ENCODE measurements around the gene GNAI3. TPM values are rescaled to one million over a fixed set of nuclear protein-coding genes. Genes with fewer than 3 reads are reported as not detected.

GNAI3 gene
- total RNA-seq, 1 experiment from 2014 or later = 9.9 TPM

DNA sequence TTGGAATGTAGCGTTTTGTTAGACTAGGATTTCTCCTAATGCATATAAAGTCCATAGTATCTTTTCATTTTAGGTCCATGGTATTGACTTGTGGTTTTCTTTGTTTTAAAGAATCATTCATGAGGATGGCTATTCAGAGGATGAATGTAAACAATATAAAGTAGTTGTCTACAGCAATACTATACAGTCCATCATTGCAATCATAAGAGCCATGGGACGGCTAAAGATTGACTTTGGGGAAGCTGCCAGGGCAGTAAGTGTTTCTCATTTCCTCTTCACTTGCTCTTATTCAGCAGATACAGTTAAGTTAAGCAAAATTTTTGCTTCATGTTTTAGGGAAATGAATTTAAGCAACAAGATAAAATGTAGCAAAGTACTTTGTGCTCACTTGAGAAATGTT is 25.4 kb downstream of the GNAI3 start:
- WGBS (ENCODE audit: extremely low coverage, insufficient read length, low lambda C conversion rate) = no CpG with 5 or more reads among the region's 2 CpGs
- no peak overlapping the region for H2BK20ac ChIP-seq (ENCODE audit: low read depth, low read length, poor library complexity, severe bottlenecking)
- no peaks in the 10 kb centered on the region for H4K20me1 ChIP-seq (ENCODE audit: control insufficient read depth, insufficient read depth, insufficient read length)
- H2BK120ac ChIP-seq (ENCODE audit: low read depth, low read length, poor library complexity, severe bottlenecking) = no peak overlapping the region
- H3K27me3 ChIP-seq (ENCODE audit: insufficient read depth, low read length) = no peaks in the 10 kb centered on the region
- H3K56ac ChIP-seq (ENCODE audit: insufficient read length, low read depth, low read length) = no peak overlapping the region
- H3K23me2 ChIP-seq (ENCODE audit: insufficient read length, low read depth, low read length, poor library complexity, severe bottlenecking) = no peaks in the 10 kb centered on the region
- H2AK5ac ChIP-seq (ENCODE audit: insufficient read length, low read length) = no peak overlapping the region
- no peak overlapping the region for H2BK5ac ChIP-seq (ENCODE audit: insufficient read length, low read length)
- H4K5ac ChIP-seq (ENCODE audit: insufficient read length, low read depth, low read length) = no peak overlapping the region
- H3K4me1 Mint-ChIP-seq = no peaks in the 10 kb centered on the region
- no peak overlapping the region for H2AFZ ChIP-seq (ENCODE audit: low read length)
- H3K9me3 ChIP-seq (ENCODE audit: control insufficient read depth, low read depth, low read length) = no peaks in the 10 kb centered on the region
- TF ChIP-seq, protein P1, sequence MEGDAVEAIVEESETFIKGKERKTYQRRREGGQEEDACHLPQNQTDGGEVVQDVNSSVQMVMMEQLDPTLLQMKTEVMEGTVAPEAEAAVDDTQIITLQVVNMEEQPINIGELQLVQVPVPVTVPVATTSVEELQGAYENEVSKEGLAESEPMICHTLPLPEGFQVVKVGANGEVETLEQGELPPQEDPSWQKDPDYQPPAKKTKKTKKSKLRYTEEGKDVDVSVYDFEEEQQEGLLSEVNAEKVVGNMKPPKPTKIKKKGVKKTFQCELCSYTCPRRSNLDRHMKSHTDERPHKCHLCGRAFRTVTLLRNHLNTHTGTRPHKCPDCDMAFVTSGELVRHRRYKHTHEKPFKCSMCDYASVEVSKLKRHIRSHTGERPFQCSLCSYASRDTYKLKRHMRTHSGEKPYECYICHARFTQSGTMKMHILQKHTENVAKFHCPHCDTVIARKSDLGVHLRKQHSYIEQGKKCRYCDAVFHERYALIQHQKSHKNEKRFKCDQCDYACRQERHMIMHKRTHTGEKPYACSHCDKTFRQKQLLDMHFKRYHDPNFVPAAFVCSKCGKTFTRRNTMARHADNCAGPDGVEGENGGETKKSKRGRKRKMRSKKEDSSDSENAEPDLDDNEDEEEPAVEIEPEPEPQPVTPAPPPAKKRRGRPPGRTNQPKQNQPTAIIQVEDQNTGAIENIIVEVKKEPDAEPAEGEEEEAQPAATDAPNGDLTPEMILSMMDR (conservative IDR thresholded peaks at IDR 0.05) = no peak
- H3K27me3 Mint-ChIP-seq (ENCODE audit: low read depth) = no peaks in the 10 kb centered on the region
- peaks cover 2% of the 10 kb centered on the region; the same call in 1 of the 2 replicates for H3K79me2 ChIP-seq (ENCODE audit: insufficient read depth, low read length)
- H4K8ac ChIP-seq (replicated peaks; ENCODE audit: insufficient read length, low read depth, low read length) = no peak overlapping the region
- H3K4me3 Mint-ChIP-seq = no peak overlapping the region
- no peaks in the 10 kb centered on the region for H3K9me3 Mint-ChIP-seq
- no peak overlapping the region for H3K9ac ChIP-seq (ENCODE audit: extremely low read depth, insufficient read length, low read length)
- no peak overlapping the region for H3K27ac Mint-ChIP-seq
- H3K23ac ChIP-seq (ENCODE audit: insufficient read length, low read depth, low read length) = no peak overlapping the region
- H3K18ac ChIP-seq (ENCODE audit: insufficient read length, low read depth, low read length) = no peak overlapping the region
- H2BK12ac ChIP-seq (ENCODE audit: insufficient read length, low read depth, low read length) = no peak overlapping the region
- no peak overlapping the region for H3K4me2 ChIP-seq (ENCODE audit: insufficient read depth, insufficient read length, low read length)
- no peak overlapping the region for H2BK15ac ChIP-seq (ENCODE audit: low read depth, low read length)
- H3T11ph ChIP-seq (ENCODE audit: low read length) = no peak overlapping the region
- H3K4ac ChIP-seq (ENCODE audit: low read depth, low read length) = no peak overlapping the region
- H3K4me1 ChIP-seq (ENCODE audit: insufficient read depth, low read length) = peaks cover 2% of the 10 kb centered on the region; the same call in 1 of the 2 replicates
- no peak for DNase-seq
- peaks cover 0 to 18% (median 13%) of the 10 kb centered on the region in 3 experiments; a peak in 4 of 7 replicates for H3K36me3 Mint-ChIP-seq (ENCODE audit: insufficient read depth in 1 of 3, low read depth in 3 of 3)
- no peak overlapping the region for H4K91ac ChIP-seq (ENCODE audit: insufficient read length, low read depth, low read length)
- no peak overlapping the region for H3K27ac ChIP-seq (ENCODE audit: insufficient read length, low read depth, low read length)
- H3K14ac ChIP-seq (ENCODE audit: insufficient read depth, low read length) = no peak overlapping the region
- peaks cover 3% of the 10 kb centered on the region for H3K79me1 ChIP-seq (ENCODE audit: insufficient read depth, low read depth, low read length, poor library complexity, severe bottlenecking)

Data from H9 (cell line).